Natural killer cell (primary cell): Measurements from ENCODE around the gene NPY4R2. TPM values are rescaled to one million over a fixed set of nuclear protein-coding genes. Genes with fewer than 3 reads are reported as not detected.
"Not testable (repeated sequence)": the region's sequence is repeated elsewhere in the genome, so short reads cannot be mapped to it uniquely, and the experiment has no call there.

Experiments
- ATAC-seq, 3 donors: fragments of 150-1000 bp in 2 of 3; fragments of 200-7000 bp in 1 of 3; cut with Tn5 transposase; 1 replicate in 1 of 3; 2 replicates in 2 of 3; pipeline ENCODE4 v1.10.0; 2021; ENCODE audit warnings: mild to moderate bottlenecking in 2 of 3, moderate library complexity in 2 of 3
- DNase-seq, 2 donors: peaks; one replicate each; pipeline versions ENCODE4 v3.0.0 to v3.0.0-alpha.2; 2013 to 2021; ENCODE audit warnings: mixed read lengths in 1 of 2
- H3K27ac ChIP-seq: one replicate; pipeline ENCODE4 v1.5.1; 2013; ENCODE audit warnings: mild to moderate bottlenecking, low read length
- H3K27me3 ChIP-seq: one replicate; pipeline ENCODE4 v1.6.1; 2013; ENCODE audit warnings: low read length; ENCODE audit not compliant: control insufficient read depth, insufficient read depth
- H3K36me3 ChIP-seq: one replicate; pipeline ENCODE4 v1.6.1; 2013; ENCODE audit warnings: low read length; ENCODE audit not compliant: control insufficient read depth, insufficient read depth
- H3K4me1 ChIP-seq: one replicate; pipeline ENCODE4 v1.6.1; 2013; ENCODE audit warnings: low read length; ENCODE audit not compliant: control insufficient read depth, insufficient read depth
- H3K4me3 ChIP-seq: one replicate; pipeline ENCODE4 v1.5.1; 2013; ENCODE audit warnings: low read length
- H3K9me3 ChIP-seq: one replicate; pipeline ENCODE4 v1.6.1; 2013; ENCODE audit warnings: low read length; ENCODE audit not compliant: control insufficient read depth, insufficient read depth
- H3K27ac Mint-ChIP-seq, 2 donors: one replicate each; pipeline ENCODE4 v1.8.0; 2022; ENCODE audit warnings: mild to moderate bottlenecking in 2 of 2, mixed read lengths in 2 of 2, moderate library complexity in 1 of 2
- H3K27me3 Mint-ChIP-seq, 2 donors: one replicate each; pipeline ENCODE4 v1.8.0; 2022; ENCODE audit warnings: low read depth in 2 of 2, mixed read lengths in 2 of 2
- H3K36me3 Mint-ChIP-seq: one replicate; pipeline ENCODE4 v1.8.0; 2022; ENCODE audit warnings: mixed read lengths
- H3K4me1 Mint-ChIP-seq, 2 donors: one replicate each; pipeline ENCODE4 v1.8.0; 2022; ENCODE audit warnings: mixed read lengths in 2 of 2
- H3K4me3 Mint-ChIP-seq: one replicate; pipeline ENCODE4 v1.8.0; 2022; ENCODE audit warnings: mild to moderate bottlenecking, moderate library complexity, mixed read lengths
- H3K9me3 Mint-ChIP-seq, 2 donors: one replicate each; pipeline ENCODE4 v1.8.0; 2022; ENCODE audit warnings: mixed read lengths in 2 of 2
- WGBS: methylation state at CpG from one replicate; pipeline ENCODE4 v1.1.7; 2013; ENCODE audit warnings: missing lambda C conversion rate; ENCODE audit not compliant: insufficient coverage; 5-methylcytosine and 5-hydroxymethylcytosine counted together
- intact Hi-C: fragments of 100-400 bp; cut with micrococcal nuclease; formaldehyde crosslinking; loops from one replicate; pipeline ENCODE4 v1.14.2; 2022
- total RNA-seq, 4 donors: library from RNA; stranded (reverse); fragments of 120-200 nt in 1 of 4; gene quantifications; one replicate each; pipeline versions ENCODE4 v1.2.3 to v1.2.4, GENCODE V29; 2013 to 2022

Gene NPY4R2
- total RNA-seq, 3 donors from 2014 or later (not counting 1 experiment from before 2014, with no cell fraction given) = not detected

GRCh38 chr10:47920610-47921009 is 2.1 kb downstream of the NPY4R2 start:
- H3K27me3 ChIP-seq, H3K36me3 Mint-ChIP-seq, H3K4me1 Mint-ChIP-seq, intact Hi-C loops, H3K27ac Mint-ChIP-seq, H3K27ac ChIP-seq, ATAC-seq, H3K4me1 ChIP-seq, H3K36me3 ChIP-seq, H3K4me3 Mint-ChIP-seq, DNase-seq, H3K27me3 Mint-ChIP-seq, H3K9me3 ChIP-seq, H3K9me3 Mint-ChIP-seq, H3K4me3 ChIP-seq: not testable (repeated sequence)
- WGBS = no CpG with 5 or more reads among the region's 2 CpGs

- no CpG with 5 or more reads among the region's 10 CpGs for WGBS
- intact Hi-C loops = not testable (repeated sequence)
Observed at GRCh38 chr10:47922503-47922902, 4.0 kb downstream of the NPY4R2 start.

DNA sequence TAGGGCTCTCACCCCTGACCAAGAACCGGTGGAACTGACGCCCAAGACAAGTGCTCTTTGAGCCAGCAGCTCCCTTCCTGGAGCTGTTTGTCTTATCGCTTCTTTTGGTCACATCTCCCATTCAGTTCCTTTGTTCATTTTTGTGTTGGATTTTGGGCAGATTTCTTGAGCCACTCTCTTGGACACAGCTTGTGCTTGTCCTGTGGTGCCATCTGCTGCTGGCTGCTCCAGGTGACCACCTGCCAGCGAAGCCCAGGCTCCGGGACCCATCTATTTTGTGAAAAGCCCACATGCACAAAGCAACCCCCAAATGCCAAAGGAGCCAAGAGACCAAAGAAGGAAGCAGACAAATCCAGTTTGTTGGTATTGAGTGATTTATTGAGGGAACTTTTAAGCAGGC is 6.2 kb downstream of the NPY4R2 start:
- H3K27ac ChIP-seq, H3K27me3 Mint-ChIP-seq, H3K36me3 Mint-ChIP-seq, H3K4me3 ChIP-seq, H3K4me3 Mint-ChIP-seq, H3K27me3 ChIP-seq, H3K9me3 Mint-ChIP-seq, H3K4me1 Mint-ChIP-seq, DNase-seq, H3K27ac Mint-ChIP-seq, H3K4me1 ChIP-seq, intact Hi-C loops, H3K9me3 ChIP-seq, H3K36me3 ChIP-seq, ATAC-seq: not testable (repeated sequence)
- no CpG with 5 or more reads among the region's 5 CpGs for WGBS

More at GRCh38 chr10:47922503-47922902, 4.0 kb downstream of the NPY4R2 start:
- not testable (repeated sequence) for H3K36me3 ChIP-seq, DNase-seq, H3K27ac ChIP-seq, H3K36me3 Mint-ChIP-seq, H3K4me1 Mint-ChIP-seq, H3K4me1 ChIP-seq, H3K27me3 Mint-ChIP-seq, H3K27me3 ChIP-seq, H3K4me3 ChIP-seq, H3K9me3 ChIP-seq, H3K4me3 Mint-ChIP-seq, H3K9me3 Mint-ChIP-seq, H3K27ac Mint-ChIP-seq
- peak in 1 of 3 donors; percentile 21 for ATAC-seq

GRCh38 chr10:47927147-47927916 is 8.9 kb downstream of the NPY4R2 start:
- H3K9me3 Mint-ChIP-seq, H3K36me3 Mint-ChIP-seq, ATAC-seq, H3K4me1 ChIP-seq, H3K27ac Mint-ChIP-seq, intact Hi-C loops, H3K9me3 ChIP-seq, H3K36me3 ChIP-seq, H3K4me3 Mint-ChIP-seq, H3K4me1 Mint-ChIP-seq, H3K27me3 ChIP-seq, DNase-seq, H3K27me3 Mint-ChIP-seq, H3K4me3 ChIP-seq, H3K27ac ChIP-seq: not testable (repeated sequence)
- no CpG with 5 or more reads among the region's 9 CpGs for WGBS

DNA sequence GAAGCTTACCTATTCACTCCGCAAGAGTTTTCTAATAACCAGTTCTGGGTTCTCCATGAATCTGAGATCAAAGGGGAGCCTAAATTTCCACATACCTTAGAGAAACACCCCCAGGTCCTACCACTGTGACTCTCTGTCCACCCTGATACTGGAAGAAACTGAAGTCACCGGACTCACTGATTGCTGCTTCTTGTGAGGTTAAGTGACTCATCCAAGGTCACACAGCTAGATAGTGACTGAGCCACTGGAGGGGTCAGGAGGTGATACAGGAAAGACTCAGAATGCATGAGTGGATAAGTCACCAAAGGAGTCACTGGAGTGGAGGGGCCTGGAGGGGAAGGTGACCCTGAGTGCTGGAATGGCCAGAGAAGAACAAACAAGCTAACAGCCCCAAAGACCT is 9.8 kb downstream of the NPY4R2 start:
- H3K9me3 ChIP-seq, H3K9me3 Mint-ChIP-seq, H3K4me3 ChIP-seq, H3K27ac ChIP-seq, H3K36me3 Mint-ChIP-seq, DNase-seq, H3K27me3 Mint-ChIP-seq, H3K4me1 Mint-ChIP-seq, H3K27me3 ChIP-seq, H3K36me3 ChIP-seq, H3K4me1 ChIP-seq, intact Hi-C loops, H3K27ac Mint-ChIP-seq, ATAC-seq, H3K4me3 Mint-ChIP-seq: not testable (repeated sequence)
- WGBS = no CpG with 5 or more reads among the region's 2 CpGs

GRCh38 chr10:47932824-47933223 is 14.4 kb downstream of the NPY4R2 start:
- H3K4me3 Mint-ChIP-seq, H3K9me3 Mint-ChIP-seq, H3K27me3 ChIP-seq, H3K27ac Mint-ChIP-seq, H3K27me3 Mint-ChIP-seq, H3K4me1 ChIP-seq, H3K36me3 ChIP-seq, H3K9me3 ChIP-seq, H3K4me3 ChIP-seq, ATAC-seq, H3K27ac ChIP-seq, H3K4me1 Mint-ChIP-seq, DNase-seq, intact Hi-C loops, H3K36me3 Mint-ChIP-seq: not testable (repeated sequence)
- no CpG with 5 or more reads among the region's 1 CpG for WGBS

DNA sequence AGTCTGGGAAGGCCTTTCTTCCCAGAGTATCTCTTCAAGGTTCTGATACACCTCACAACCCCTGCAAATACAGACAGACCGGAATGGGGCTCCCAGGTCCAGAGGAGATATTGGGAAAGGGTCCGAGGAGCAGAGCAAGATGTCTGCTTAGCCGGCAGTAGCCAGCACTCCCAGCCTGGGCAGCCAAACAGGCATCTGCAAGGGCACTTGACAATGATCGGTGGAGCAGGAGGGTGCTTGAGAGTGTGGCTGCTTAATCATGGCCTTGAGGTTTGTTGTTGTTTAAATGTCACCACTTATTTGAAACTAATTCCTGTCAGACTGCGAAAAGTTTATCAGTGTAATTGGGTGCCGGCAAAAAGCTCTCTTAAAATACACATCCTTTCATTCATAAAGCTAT is 15.0 kb downstream of the NPY4R2 start:
- ATAC-seq, H3K4me3 ChIP-seq, H3K27ac ChIP-seq, H3K9me3 ChIP-seq, H3K27me3 Mint-ChIP-seq, intact Hi-C loops, H3K4me1 Mint-ChIP-seq, H3K36me3 Mint-ChIP-seq, DNase-seq, H3K36me3 ChIP-seq, H3K9me3 Mint-ChIP-seq, H3K27me3 ChIP-seq, H3K4me3 Mint-ChIP-seq, H3K27ac Mint-ChIP-seq, H3K4me1 ChIP-seq: not testable (repeated sequence)
- 53% methylated on average over 2 of the region's 6 CpGs for WGBS

DNA sequence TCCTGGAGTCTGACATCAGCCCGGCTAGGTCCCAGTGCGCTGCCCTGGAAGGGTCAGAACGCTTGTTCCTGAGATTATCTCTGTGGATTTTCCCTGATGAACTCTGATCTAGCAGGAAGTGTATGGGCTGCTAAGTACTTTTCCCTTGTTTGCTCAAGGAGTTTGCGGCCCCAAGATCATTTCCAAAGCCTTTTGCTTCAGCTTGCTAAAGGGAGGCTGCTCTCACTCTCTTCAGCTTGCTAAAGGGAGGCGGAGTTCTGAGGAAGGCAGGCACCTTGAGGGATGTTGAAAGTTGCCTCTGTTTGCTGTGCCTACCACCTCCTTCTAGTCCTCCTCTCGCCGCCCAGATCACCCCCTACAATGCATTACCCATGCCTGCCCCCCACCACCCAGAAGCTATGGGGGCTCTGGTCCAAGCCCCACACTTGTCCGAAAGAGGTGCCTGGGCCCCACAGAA is 18.3 kb downstream of the NPY4R2 start:
- H3K36me3 Mint-ChIP-seq, H3K36me3 ChIP-seq, H3K9me3 ChIP-seq, intact Hi-C loops, ATAC-seq, H3K9me3 Mint-ChIP-seq, H3K4me1 Mint-ChIP-seq, DNase-seq, H3K27ac Mint-ChIP-seq, H3K4me3 ChIP-seq, H3K4me3 Mint-ChIP-seq, H3K4me1 ChIP-seq, H3K27me3 ChIP-seq, H3K27ac ChIP-seq, H3K27me3 Mint-ChIP-seq: not testable (repeated sequence)
- 98% methylated on average over 6 of the region's 8 CpGs for WGBS
